Measurements from ENCODE around the gene LATS1. TPM values are rescaled to one million over a fixed set of nuclear protein-coding genes. Genes with fewer than 3 reads are reported as not detected.
"Not testable (repeated sequence)": the region's sequence is repeated elsewhere in the genome, so short reads cannot be mapped to it uniquely, and the experiment has no call there.

LATS1 gene
- polyA plus RNA-seq, 3 donors from 2014 or later, result 3.8 to 13.5 (median 6.3) TPM

- H3K4me3 Mint-ChIP-seq, result peak overlapping the region; percentile 33 to 74 (median 58)
- no peak for DNase-seq
- H3K9me3 Mint-ChIP-seq, result no peaks in the 10 kb centered on the region
- peak overlapping the region in 3 of 6 donors; percentile 45 to 69 (median 63) for H3K27ac Mint-ChIP-seq
- peaks cover 0 to 4% (median 0%) of the 10 kb centered on the region in 3 donors for H3K36me3 Mint-ChIP-seq
- H3K4me1 Mint-ChIP-seq, result peaks cover 29 to 36% of the 10 kb centered on the region in 2 donors
- peaks cover 6 to 15% (median 8%) of the 10 kb centered on the region in 3 donors for H3K27me3 Mint-ChIP-seq (ENCODE audit: low read depth in 3 of 3)
Measured at GRCh38 chr6:149719531-149719930, 1.6 kb upstream of the LATS1 start.

- H3K36me3 Mint-ChIP-seq, result no peaks in the 10 kb centered on the region
- peak overlapping the region; percentile 85 to 98 (median 95) for H3K27ac Mint-ChIP-seq
- H3K4me1 Mint-ChIP-seq, result peaks cover 35 to 49% of the 10 kb centered on the region in 2 donors
- H3K4me3 Mint-ChIP-seq, result peak overlapping the region; percentile 95 to 97 (median 95)
- DNase-seq, result no peak
- no peaks in the 10 kb centered on the region for H3K9me3 Mint-ChIP-seq
- H3K27me3 Mint-ChIP-seq (ENCODE audit: low read depth in 3 of 3), result peaks cover 6 to 15% (median 10%) of the 10 kb centered on the region in 3 donors
Measured at GRCh38 chr6:149717255-149717587, 680 bp downstream of the LATS1 start.

DNA sequence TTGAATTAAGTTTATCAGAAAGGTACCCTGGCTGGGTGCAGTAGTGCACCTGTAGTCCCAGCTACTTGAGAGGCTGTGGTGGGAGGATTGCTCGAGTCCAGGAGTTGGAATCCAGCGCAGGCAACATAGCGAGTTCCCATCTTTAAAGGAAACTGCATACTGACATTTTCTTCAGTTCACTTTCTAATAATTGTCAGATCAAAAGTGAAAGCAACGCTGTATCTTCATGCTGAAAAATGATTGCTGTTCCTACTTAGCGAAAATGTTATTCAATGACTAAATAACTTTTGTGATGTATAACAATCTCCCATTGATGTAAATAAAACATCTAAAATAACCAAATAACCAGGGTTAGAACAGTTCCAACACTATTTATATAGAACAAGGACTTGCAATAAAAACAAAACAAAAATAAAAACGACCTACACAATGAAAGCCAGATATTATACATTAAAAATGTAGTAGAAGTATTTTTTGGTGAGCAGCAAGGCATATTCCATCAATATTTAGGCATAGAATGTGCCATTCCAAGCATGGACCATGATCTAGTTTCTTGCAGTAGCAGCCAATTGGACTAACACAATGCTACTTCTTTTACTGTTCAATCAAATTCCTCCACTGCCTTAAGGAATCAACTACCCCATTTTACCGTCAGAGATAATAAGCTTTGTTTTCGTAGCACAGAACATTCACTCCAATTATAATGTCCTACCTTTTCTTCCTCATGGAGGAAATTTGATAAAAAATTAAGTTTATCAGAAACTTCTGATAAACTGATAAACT lies 1.5 kb downstream of the LATS1 start:
- Mint-ChIP-seq H3K27ac (peak overlapping the region; percentile 77 to 98 (median 92)), H3K9me3 (no peaks in the 10 kb centered on the region), H3K4me3 (peak overlapping the region; percentile 95 to 97 (median 95))

GRCh38 chr6:149714442-149714841 lies 3.5 kb downstream of the LATS1 start:
- no peak for DNase-seq
- Mint-ChIP-seq H3K4me3 (no peak overlapping the region), H3K9me3 (no peaks in the 10 kb centered on the region), H3K27me3 (ENCODE audit: low read depth in 3 of 3) (peaks cover 6 to 15% (median 10%) of the 10 kb centered on the region in 3 donors), H3K4me1 (peaks cover 54 to 73% of the 10 kb centered on the region in 2 donors), H3K27ac (no peak overlapping the region), H3K36me3 (no peaks in the 10 kb centered on the region)

More for the DNA sequence above, 1.5 kb downstream of the LATS1 start:
- Mint-ChIP-seq H3K4me1 (peaks cover 40 to 56% of the 10 kb centered on the region in 2 donors), H3K36me3 (no peaks in the 10 kb centered on the region), H3K27me3 (ENCODE audit: low read depth in 3 of 3) (peaks cover 6 to 15% (median 10%) of the 10 kb centered on the region in 3 donors)
- DNase-seq, result peak in 1 of 3 donors; percentile 8

DNA sequence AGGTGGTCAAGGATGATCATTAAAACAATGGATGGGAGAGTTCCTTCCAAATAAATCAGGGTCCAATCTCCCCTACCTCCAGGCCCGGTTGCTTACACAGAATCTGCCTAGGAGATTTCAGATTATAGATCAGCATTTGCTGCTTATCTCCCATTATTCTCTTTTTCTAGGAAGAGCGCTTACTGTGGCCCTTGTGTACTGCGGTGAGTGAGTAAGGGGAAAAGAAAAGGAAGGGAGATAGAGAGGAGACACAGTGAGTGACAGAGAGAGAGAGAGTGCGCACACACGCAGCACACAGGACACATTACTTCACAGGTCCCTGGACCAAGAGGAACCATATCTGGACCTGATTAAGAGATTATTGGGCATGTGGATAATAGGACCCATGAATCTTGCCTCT lies 6.2 kb downstream of the LATS1 start:
- Mint-ChIP-seq H3K4me1 (peaks cover 58 to 83% of the 10 kb centered on the region in 2 donors), H3K27ac (peak overlapping the region in 2 of 6 donors; percentile 30 to 83), H3K9me3 (no peaks in the 10 kb centered on the region), H3K27me3 (ENCODE audit: low read depth in 3 of 3) (peaks cover 0 to 2% (median 0%) of the 10 kb centered on the region in 3 donors), H3K4me3 (no peak overlapping the region), H3K36me3 (no peaks in the 10 kb centered on the region)
- DNase-seq, result no peak

GRCh38 chr6:149701714-149702113 lies 16.2 kb downstream of the LATS1 start:
- DNase-seq, result no peak
- peaks cover 0 to 4% (median 0%) of the 10 kb centered on the region in 3 donors for H3K36me3 Mint-ChIP-seq
- no peaks in the 10 kb centered on the region for H3K9me3 Mint-ChIP-seq
- no peak overlapping the region for H3K4me3 Mint-ChIP-seq
- H3K27me3 Mint-ChIP-seq (ENCODE audit: low read depth in 3 of 3), result peaks cover 0 to 2% (median 0%) of the 10 kb centered on the region in 3 donors
- H3K27ac Mint-ChIP-seq, result no peak overlapping the region
- peaks cover 33 to 57% of the 10 kb centered on the region in 2 donors for H3K4me1 Mint-ChIP-seq

- H3K9me3 Mint-ChIP-seq, result no peaks in the 10 kb centered on the region
- no peak overlapping the region for H3K4me3 Mint-ChIP-seq
- H3K27ac Mint-ChIP-seq, result no peak overlapping the region
Measured at GRCh38 chr6:149699150-149699549, 18.8 kb downstream of the LATS1 start.

DNA sequence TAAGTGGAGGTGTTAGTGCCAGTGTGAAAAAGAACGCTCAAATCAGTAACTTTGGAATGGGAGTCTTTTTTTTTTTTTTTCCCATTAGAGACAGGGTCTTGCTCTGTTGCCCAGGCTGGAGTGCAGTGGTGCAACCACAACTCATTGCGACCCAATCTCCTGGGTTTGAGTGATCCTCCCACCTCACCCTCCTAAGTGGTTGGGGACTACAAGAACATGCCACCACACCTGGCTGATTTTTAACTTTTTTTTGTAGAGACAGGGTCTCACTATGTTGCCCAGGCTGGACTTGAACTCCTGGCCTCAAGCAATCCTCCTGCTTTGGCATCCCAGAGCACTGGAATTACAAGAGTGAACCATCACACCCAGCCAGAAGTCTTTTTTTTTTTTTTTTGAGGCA lies 19.7 kb downstream of the LATS1 start:
- peaks cover 23 to 42% of the 10 kb centered on the region in 2 donors for H3K4me1 Mint-ChIP-seq
- peaks cover 0 to 2% (median 0%) of the 10 kb centered on the region in 3 donors for H3K27me3 Mint-ChIP-seq (ENCODE audit: low read depth in 3 of 3)

More at GRCh38 chr6:149699150-149699549, 18.8 kb downstream of the LATS1 start:
- peaks cover 0 to 4% (median 3%) of the 10 kb centered on the region in 3 donors for H3K36me3 Mint-ChIP-seq
- peaks cover 25 to 50% of the 10 kb centered on the region in 2 donors for H3K4me1 Mint-ChIP-seq
- peaks cover 0 to 2% (median 0%) of the 10 kb centered on the region in 3 donors for H3K27me3 Mint-ChIP-seq (ENCODE audit: low read depth in 3 of 3)
- DNase-seq, result no peak

DNA sequence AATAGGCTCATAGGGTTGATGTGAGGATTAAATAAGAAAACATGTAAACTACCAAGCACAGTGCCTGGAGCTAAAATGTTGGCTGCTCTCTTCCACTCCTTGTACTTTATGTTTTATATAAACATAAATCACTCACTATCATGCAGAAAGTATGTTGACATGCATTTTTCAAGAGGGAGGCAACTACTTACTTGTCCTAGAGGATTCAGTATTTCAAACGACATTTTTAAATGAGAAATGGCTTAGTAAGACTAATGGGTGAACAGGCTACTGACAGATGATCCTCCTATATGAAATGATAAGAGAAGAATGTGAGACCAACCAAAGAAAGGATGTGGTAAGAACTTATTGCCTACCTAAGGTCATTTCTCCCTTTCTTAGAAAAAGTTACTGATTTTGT lies 21.0 kb downstream of the LATS1 start:
- Mint-ChIP-seq H3K27me3 (ENCODE audit: low read depth in 3 of 3) (peaks cover 0 to 2% (median 0%) of the 10 kb centered on the region in 3 donors), H3K4me1 (peaks cover 23 to 40% of the 10 kb centered on the region in 2 donors), H3K9me3 (no peaks in the 10 kb centered on the region), H3K36me3 (peaks cover 0 to 4% (median 3%) of the 10 kb centered on the region in 3 donors), H3K4me3 (no peak overlapping the region), H3K27ac (peak overlapping the region in 2 of 6 donors; percentile 4 to 29)
- no peak for DNase-seq

More for the DNA sequence above, 19.7 kb downstream of the LATS1 start:
- no peak for DNase-seq
- Mint-ChIP-seq H3K27ac (no peak overlapping the region), H3K9me3 (no peaks in the 10 kb centered on the region), H3K36me3 (peaks cover 0 to 4% (median 3%) of the 10 kb centered on the region in 3 donors), H3K4me3 (no peak overlapping the region)

GRCh38 chr6:149694921-149695320 lies 23.0 kb downstream of the LATS1 start:
- DNase-seq, result no peak
- no peaks in the 10 kb centered on the region for H3K27me3 Mint-ChIP-seq (ENCODE audit: low read depth in 3 of 3)
- H3K27ac Mint-ChIP-seq, result peak overlapping the region in 1 of 6 donors; percentile 26
- peaks cover 0 to 6% (median 3%) of the 10 kb centered on the region in 3 donors for H3K36me3 Mint-ChIP-seq
- no peak overlapping the region for H3K4me3 Mint-ChIP-seq
- no peaks in the 10 kb centered on the region for H3K9me3 Mint-ChIP-seq
- H3K4me1 Mint-ChIP-seq, result peaks cover 25 to 38% of the 10 kb centered on the region in 2 donors

GRCh38 chr6:149691201-149691600 lies 26.7 kb downstream of the LATS1 start:
- peaks cover 0 to 6% (median 3%) of the 10 kb centered on the region in 3 donors for H3K36me3 Mint-ChIP-seq
- H3K4me1 Mint-ChIP-seq, result peaks cover 16 to 55% of the 10 kb centered on the region in 2 donors
- H3K27ac Mint-ChIP-seq, result peak overlapping the region in 3 of 6 donors; percentile 24 to 42 (median 37)
- H3K4me3 Mint-ChIP-seq, result no peak overlapping the region
- DNase-seq, result no peak
- no peaks in the 10 kb centered on the region for H3K9me3 Mint-ChIP-seq
- H3K27me3 Mint-ChIP-seq (ENCODE audit: low read depth in 3 of 3), result no peaks in the 10 kb centered on the region

DNA sequence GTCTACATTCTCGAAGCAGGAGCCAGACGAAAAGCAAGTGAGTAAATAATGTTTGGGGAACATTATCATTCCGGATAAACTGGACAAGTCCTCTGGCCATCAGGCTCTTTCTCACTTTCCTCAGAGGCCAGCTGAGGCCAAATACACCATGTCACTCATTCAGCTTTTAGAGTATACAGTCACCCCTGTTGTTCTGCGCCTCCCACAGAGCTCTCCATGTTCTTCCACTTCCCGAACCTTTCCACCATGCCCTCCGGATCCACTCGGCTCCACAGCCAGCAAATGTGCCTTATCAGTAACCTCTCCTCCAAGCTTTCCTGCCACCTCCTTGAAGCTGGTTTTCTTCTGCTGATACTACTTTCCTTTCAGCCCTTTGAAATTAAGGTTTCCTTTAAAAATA lies 31.7 kb downstream of the LATS1 start:
- Mint-ChIP-seq H3K27me3 (ENCODE audit: low read depth in 3 of 3) (no peaks in the 10 kb centered on the region), H3K4me1 (peaks cover 15 to 62% of the 10 kb centered on the region in 2 donors), H3K9me3 (no peaks in the 10 kb centered on the region), H3K36me3 (peaks cover 3 to 17% (median 16%) of the 10 kb centered on the region in 3 donors), H3K27ac (peak overlapping the region in 4 of 6 donors; percentile 22 to 78 (median 54)), H3K4me3 (no peak overlapping the region)
- DNase-seq, result no peak

GRCh38 chr6:149683256-149683859 lies 34.5 kb downstream of the LATS1 start:
- no peak overlapping the region for H3K4me3 Mint-ChIP-seq
- H3K27me3 Mint-ChIP-seq (ENCODE audit: low read depth in 3 of 3), result no peaks in the 10 kb centered on the region
- peaks cover 5 to 22% (median 18%) of the 10 kb centered on the region in 3 donors for H3K36me3 Mint-ChIP-seq
- no peak for DNase-seq
- H3K27ac Mint-ChIP-seq, result peak overlapping the region in 3 of 6 donors; percentile 8 to 82 (median 38)
- peaks cover 14 to 52% of the 10 kb centered on the region in 2 donors for H3K4me1 Mint-ChIP-seq
- H3K9me3 Mint-ChIP-seq, result no peaks in the 10 kb centered on the region

- H3K4me1 Mint-ChIP-seq, result peaks cover 18 to 50% of the 10 kb centered on the region in 2 donors
- DNase-seq; H3K27ac Mint-ChIP-seq; H3K4me3 Mint-ChIP-seq; H3K27me3 Mint-ChIP-seq (ENCODE audit: low read depth in 3 of 3); H3K9me3 Mint-ChIP-seq: not testable (repeated sequence)
- H3K36me3 Mint-ChIP-seq, result peaks cover 5 to 29% (median 24%) of the 10 kb centered on the region in 3 donors
Measured at GRCh38 chr6:149681845-149682244, 36.1 kb downstream of the LATS1 start.

Measured in immature natural killer cell (primary cell).